CD14-positive monocyte (primary cell): Measurements from ENCODE around the gene RAD50. TPM values are rescaled to one million over a fixed set of nuclear protein-coding genes. Genes with fewer than 3 reads are reported as not detected.

ENCODE experiments used
- DNase-seq, 3 donors: peaks; one replicate each; pipeline ENCODE4 v3.0.0-alpha.2; 2011 to 2022
- H2AFZ ChIP-seq: 2 replicates; pipeline ENCODE4 v1.6.0; 2012; ENCODE audit warnings: mild to moderate bottlenecking, low read depth, low read length, inconsistent platforms; ENCODE audit not compliant: insufficient read depth, poor library complexity, severe bottlenecking
- H3K27ac ChIP-seq, 2 donors: 1 replicate in 1 of 2; 2 replicates in 1 of 2; pipeline ENCODE4 v1.5.1; 2012 to 2013; ENCODE audit warnings: low read length in 2 of 2, control low read depth in 1 of 2, inconsistent platforms in 1 of 2, low read depth in 1 of 2, mild to moderate bottlenecking in 1 of 2
- H3K27me3 ChIP-seq, 2 donors: one replicate each; pipeline versions ENCODE4 v1.6.0 to v1.6.1; 2011 to 2013; ENCODE audit warnings: low read length in 2 of 2; ENCODE audit not compliant: control insufficient read depth in 2 of 2, insufficient read depth in 2 of 2
- H3K36me3 ChIP-seq, 2 donors: replicated peaks in 1 of 2; 1 replicate in 1 of 2; 2 replicates in 1 of 2; pipeline versions ENCODE4 v1.5.1 to v1.6.1; 2012 to 2013; ENCODE audit warnings: low read length in 2 of 2, control low read depth in 1 of 2, inconsistent platforms in 1 of 2, mild to moderate bottlenecking in 1 of 2; ENCODE audit not compliant: insufficient read depth in 2 of 2, control insufficient read depth in 1 of 2
- H3K4me1 ChIP-seq, 2 donors: 1 replicate in 1 of 2; 2 replicates in 1 of 2; pipeline versions ENCODE4 v1.5.1 to v1.6.1; 2012 to 2013; ENCODE audit warnings: low read length in 2 of 2, control low read depth in 1 of 2, inconsistent platforms in 1 of 2, mild to moderate bottlenecking in 1 of 2, moderate library complexity in 1 of 2; ENCODE audit not compliant: insufficient read depth in 2 of 2, control insufficient read depth in 1 of 2
- H3K4me2 ChIP-seq: replicated peaks from 2 replicates; pipeline ENCODE3; 2012; ENCODE audit warnings: low read length, moderate library complexity, mild to moderate bottlenecking; ENCODE audit not compliant: poor library complexity, severe bottlenecking; ENCODE audit errors: extremely low read depth
- H3K4me3 ChIP-seq, 3 experiments: fragments of 200-600 bp in 1 of 3; sonication (generic) in 1 of 3; replicated peaks in 1 of 3; 1 replicate in 2 of 3; 2 replicates in 1 of 3; pipeline ENCODE4 v1.5.1; 2011 to 2013; ENCODE audit warnings: low read length in 3 of 3, mild to moderate bottlenecking in 3 of 3, control low read depth in 2 of 3, low read depth in 2 of 3, inconsistent platforms in 1 of 3, moderate library complexity in 1 of 3
- H3K79me2 ChIP-seq: 2 replicates; pipeline ENCODE4 v1.6.0; 2012; ENCODE audit warnings: mild to moderate bottlenecking, control low read depth, inconsistent platforms, low read length, moderate library complexity; ENCODE audit not compliant: insufficient read depth
- H3K9ac ChIP-seq: 2 replicates; pipeline ENCODE4 v1.6.0; 2017; ENCODE audit warnings: low read length, mild to moderate bottlenecking; ENCODE audit not compliant: insufficient read depth, poor library complexity, severe bottlenecking
- H3K9me3 ChIP-seq, 2 donors: replicated peaks in 1 of 2; 1 replicate in 1 of 2; 2 replicates in 1 of 2; pipeline versions ENCODE4 v1.5.1 to v1.6.1; 2012 to 2013; ENCODE audit warnings: low read length in 2 of 2, control low read depth in 1 of 2; ENCODE audit not compliant: control insufficient read depth in 1 of 2, insufficient read depth in 1 of 2
- H4K20me1 ChIP-seq: 2 replicates; pipeline ENCODE4 v1.6.0; 2012; ENCODE audit warnings: mild to moderate bottlenecking, low read length, control low read depth, moderate library complexity; ENCODE audit not compliant: insufficient read depth
- H3K27ac Mint-ChIP-seq, 7 donors: one replicate each; pipeline ENCODE4 v1.8.0; 2020; ENCODE audit warnings: mild to moderate bottlenecking in 7 of 7, mixed read lengths in 7 of 7, moderate library complexity in 6 of 7, inconsistent platforms in 2 of 7
- H3K27me3 Mint-ChIP-seq, 3 donors: one replicate each; pipeline ENCODE4 v1.8.0; 2021 to 2022; ENCODE audit warnings: low read depth in 3 of 3, mild to moderate bottlenecking in 3 of 3, mixed read lengths in 3 of 3, moderate library complexity in 3 of 3, inconsistent platforms in 1 of 3
- H3K36me3 Mint-ChIP-seq, 2 donors: one replicate each; pipeline ENCODE4 v1.8.0; 2020; ENCODE audit warnings: mixed read lengths in 2 of 2, inconsistent platforms in 1 of 2, mild to moderate bottlenecking in 1 of 2
- H3K4me1 Mint-ChIP-seq: one replicate; pipeline ENCODE4 v1.8.0; 2020; ENCODE audit warnings: mild to moderate bottlenecking, mixed read lengths
- H3K4me3 Mint-ChIP-seq, 2 donors: one replicate each; pipeline ENCODE4 v1.8.0; 2020; ENCODE audit warnings: mild to moderate bottlenecking in 2 of 2, mixed read lengths in 2 of 2, moderate library complexity in 1 of 2
- H3K9me3 Mint-ChIP-seq, 7 donors: one replicate each; pipeline ENCODE4 v1.8.0; 2020 to 2022; ENCODE audit warnings: mixed read lengths in 7 of 7, mild to moderate bottlenecking in 6 of 7, moderate library complexity in 6 of 7, inconsistent platforms in 2 of 7
- CTCF ChIP-seq: fragments of 200-600 bp; IDR thresholded peaks from one replicate; pipeline ENCODE4 v1.8.0; 2022; ENCODE audit warnings: antibody characterized with exemption, mild to moderate bottlenecking
- WGBS: methylation state at CpG from one replicate; pipeline ENCODE4 v1.1.5; 2013; ENCODE audit warnings: missing lambda C conversion rate; ENCODE audit not compliant: insufficient coverage; 5-methylcytosine and 5-hydroxymethylcytosine counted together
- intact Hi-C, 2 donors: fragments of 100-400 bp; cut with micrococcal nuclease; formaldehyde crosslinking; loops; one replicate each; pipeline versions ENCODE4 v1.15.0 to v1.15.1; 2023
- polyA plus RNA-seq, 3 donors: library from polyadenylated mRNA; depleted of rRNA in 1 of 3; unstranded in 2 of 3; stranded (reverse) in 1 of 3; fragments of 300-500 nt in 2 of 3; fragments of >200 nt in 1 of 3; fragmentation: Illumina TruSeq in 2 of 3; gene quantifications; 1 replicate in 2 of 3; 2 replicates in 1 of 3; pipeline ENCODE4 v1.2.3, GENCODE V29; 2012 to 2021

The RAD50 gene
- polyA plus RNA-seq, 3 donors: 5.8 to 9.3 (median 8.2) TPM

DNA sequence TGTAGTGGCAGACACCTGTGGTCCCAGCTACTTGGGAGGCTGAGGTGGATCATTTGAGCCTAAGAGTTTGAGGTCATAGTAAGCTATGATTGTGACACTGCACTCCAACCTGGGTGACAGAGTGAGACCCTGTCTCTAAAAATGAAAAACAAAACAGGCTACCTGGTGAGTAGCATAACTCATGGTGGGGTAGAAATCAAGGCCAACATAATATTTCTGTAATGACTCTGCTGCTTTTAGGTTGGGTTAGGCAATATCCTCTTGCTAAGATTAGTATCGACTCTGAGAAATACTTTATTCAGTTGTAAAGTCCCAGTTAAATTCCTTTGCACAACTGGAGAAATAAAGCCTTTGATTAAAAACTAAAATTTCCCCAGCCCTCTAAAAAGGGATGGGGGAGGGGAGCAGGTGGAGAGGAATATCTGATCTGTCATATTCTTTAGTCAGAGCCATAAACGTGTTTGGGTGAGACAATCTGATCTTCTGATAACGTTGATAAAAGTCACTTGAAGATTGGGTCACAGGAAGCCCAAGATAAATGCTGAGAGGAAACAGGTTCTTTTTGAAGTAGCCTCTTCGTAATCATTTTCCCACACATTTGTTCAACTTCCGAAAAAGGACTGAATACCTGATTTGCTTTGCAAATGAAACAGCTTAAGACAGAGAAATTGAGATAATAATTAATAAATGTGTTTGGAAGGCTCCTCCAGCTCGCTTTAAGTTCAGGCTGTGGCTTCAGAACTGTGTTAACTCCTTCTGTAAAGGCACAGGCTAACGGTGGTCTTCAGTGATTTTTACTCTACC lies 132.0 kb downstream of the RAD50 start:
- Histone ChIP-seq H3K27me3 (no peaks in the 10 kb centered on the region), H3K27ac (no peak overlapping the region), H4K20me1 (no peaks in the 10 kb centered on the region), H3K4me3 (no peak overlapping the region), H3K9ac (peak overlapping the region; percentile 10), H3K4me1 (peaks cover 14 to 15% of the 10 kb centered on the region in 2 donors), H3K4me2 (peak overlapping the region; percentile 6), H3K36me3 (no peaks in the 10 kb centered on the region), H3K9me3 (no peaks in the 10 kb centered on the region), H3K79me2 (no peaks in the 10 kb centered on the region), H2AFZ (peak overlapping the region; percentile 14)
- Mint-ChIP-seq H3K27me3 (peaks cover 0 to 1% (median 0%) of the 10 kb centered on the region in 3 donors), H3K4me1 (peaks cover 24% of the 10 kb centered on the region), H3K36me3 (no peaks in the 10 kb centered on the region), H3K27ac (peak overlapping the region in 2 of 7 donors; percentile 19 to 75), H3K4me3 (peak overlapping the region; percentile 34 to 54), H3K9me3 (no peaks in the 10 kb centered on the region)
- intact Hi-C loops: no loop called here
- no peak for TF ChIP-seq CTCF
- WGBS: 0% methylated on average over 2 of the region's 7 CpGs
- no peak for DNase-seq

DNA sequence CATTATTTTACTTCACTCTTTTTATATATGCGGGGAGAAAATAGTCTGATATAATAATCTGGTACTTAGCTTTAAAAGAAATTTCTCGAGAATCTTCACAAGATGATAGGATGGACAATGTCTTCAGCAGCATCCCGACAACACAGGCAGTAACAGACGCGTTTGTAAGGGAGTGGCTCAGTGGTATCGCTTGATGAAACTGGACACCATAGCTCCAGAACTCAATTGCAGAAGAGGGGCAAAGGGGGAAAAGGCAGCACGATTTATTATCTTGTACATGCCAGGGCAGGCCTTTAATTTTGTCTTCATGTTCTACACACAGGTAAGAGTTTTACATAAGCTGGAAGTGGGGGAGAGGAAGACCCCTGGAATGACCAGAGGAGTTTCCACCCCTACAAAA lies 132.7 kb downstream of the RAD50 start:
- peaks cover 24% of the 10 kb centered on the region for H3K4me1 Mint-ChIP-seq
- H3K27ac Mint-ChIP-seq: no peak overlapping the region
- Histone ChIP-seq H3K4me1 (peaks cover 14 to 15% of the 10 kb centered on the region in 2 donors), H3K36me3 (no peaks in the 10 kb centered on the region), H3K79me2 (no peaks in the 10 kb centered on the region), H3K9ac (no peak overlapping the region), H3K4me2 (no peak overlapping the region), H2AFZ (no peak overlapping the region), H3K27me3 (no peaks in the 10 kb centered on the region), H3K9me3 (no peaks in the 10 kb centered on the region), H3K4me3 (no peak overlapping the region), H3K27ac (no peak overlapping the region), H4K20me1 (no peaks in the 10 kb centered on the region)
- H3K27me3 Mint-ChIP-seq: no peaks in the 10 kb centered on the region
- no peak overlapping the region for H3K4me3 Mint-ChIP-seq
- 94% methylated on average over 5 of the region's 7 CpGs for WGBS
- TF ChIP-seq CTCF: no peak
- no peak for DNase-seq
- no peaks in the 10 kb centered on the region for H3K9me3 Mint-ChIP-seq
- no peaks in the 10 kb centered on the region for H3K36me3 Mint-ChIP-seq
- intact Hi-C loops: no loop called here
